NCI-H446 (cell line): ENCODE data around the gene ADGRF4.
"Not testable (repeated sequence)": the region's sequence is repeated elsewhere in the genome, so short reads cannot be mapped to it uniquely, and the experiment has no call there.

ENCODE experiments used
- DNase-seq, 2 experiments: peaks; one replicate each; lab custom pipeline; 2025; lab: John Stamatoyannopoulos, UW

Gene ADGRF4

DNA sequence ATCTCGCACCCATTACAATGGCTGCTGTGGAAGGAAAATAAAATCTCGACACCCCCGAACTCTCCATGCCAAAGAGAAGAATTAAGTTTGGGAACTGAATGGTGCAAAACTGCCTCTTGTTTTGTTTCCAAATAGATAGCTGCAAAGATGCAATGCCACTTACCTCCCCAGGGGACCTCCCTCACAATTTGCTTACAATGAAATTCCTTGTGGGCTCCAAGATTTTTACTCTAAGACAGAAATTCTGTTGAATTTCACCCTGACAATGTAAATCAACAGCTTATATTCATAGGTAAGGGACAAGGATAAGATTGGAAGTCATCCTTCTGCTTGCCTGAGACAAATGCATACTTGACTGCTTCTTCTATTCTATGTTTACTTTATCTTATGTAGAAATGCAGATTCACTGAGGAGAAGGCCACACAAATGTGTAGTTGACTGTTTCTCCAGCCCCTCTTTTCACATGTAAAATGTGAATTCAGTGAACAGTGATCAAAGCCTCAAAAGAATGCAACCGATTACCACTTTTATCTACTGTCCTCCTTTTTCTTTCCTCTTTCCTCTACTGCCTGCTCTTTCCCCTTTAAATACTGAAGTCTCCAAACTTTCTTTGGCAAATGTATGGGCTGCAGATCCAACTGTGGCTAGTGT is 36.6 kb downstream of the ADGRF4 start:
- DNase-seq, result no peak

DNA sequence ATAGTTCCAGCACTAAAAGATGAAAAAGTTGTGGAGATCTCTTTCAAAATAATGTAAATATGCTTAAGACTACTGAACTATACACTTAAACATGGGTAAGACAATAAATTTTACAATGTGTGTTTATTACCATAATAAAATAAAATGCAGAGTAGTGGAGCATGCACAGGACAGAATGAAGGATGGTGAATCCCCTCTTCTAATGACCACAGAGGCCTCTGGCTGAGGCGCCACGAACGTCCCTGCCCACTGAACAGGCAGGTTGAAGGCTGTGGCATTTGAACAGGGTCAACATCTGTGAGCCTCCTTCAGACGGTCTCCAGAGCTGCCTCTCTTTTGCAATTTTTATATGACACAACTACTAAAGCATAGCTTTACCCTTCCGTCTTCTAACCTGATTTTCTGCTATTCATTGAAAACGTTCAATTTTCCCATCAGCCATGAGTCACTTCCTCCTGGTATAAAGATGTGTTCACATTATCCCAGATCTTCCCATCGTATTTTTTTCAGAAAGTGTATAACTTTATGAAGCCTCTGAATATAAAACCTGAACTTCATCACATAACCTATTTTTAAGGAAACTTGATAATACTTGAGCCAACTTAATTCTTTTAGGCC is 37.8 kb downstream of the ADGRF4 start:
- DNase-seq, result no peak

DNA sequence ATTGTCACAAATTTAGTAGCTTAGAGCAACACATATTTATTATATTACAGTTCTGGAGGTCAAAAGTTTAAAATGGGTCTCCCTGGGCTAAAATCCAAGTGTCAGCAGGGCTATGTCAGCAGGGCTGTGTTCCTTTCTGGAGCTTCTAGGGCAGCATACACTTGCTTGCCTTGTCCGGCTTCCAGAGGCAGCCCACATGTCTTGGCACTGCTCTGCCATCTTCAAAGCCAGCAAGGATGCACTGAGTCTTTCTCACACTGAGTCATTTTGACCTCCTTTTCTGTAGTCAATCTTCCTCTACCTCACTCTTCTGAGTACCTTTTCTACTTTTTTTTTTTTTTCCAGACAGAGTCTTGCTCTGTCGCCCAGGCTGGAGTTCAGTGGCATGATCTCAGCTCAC is 39.0 kb downstream of the ADGRF4 start:
- DNase-seq, result peak in 1 of 2 experiments; percentile 51

DNA sequence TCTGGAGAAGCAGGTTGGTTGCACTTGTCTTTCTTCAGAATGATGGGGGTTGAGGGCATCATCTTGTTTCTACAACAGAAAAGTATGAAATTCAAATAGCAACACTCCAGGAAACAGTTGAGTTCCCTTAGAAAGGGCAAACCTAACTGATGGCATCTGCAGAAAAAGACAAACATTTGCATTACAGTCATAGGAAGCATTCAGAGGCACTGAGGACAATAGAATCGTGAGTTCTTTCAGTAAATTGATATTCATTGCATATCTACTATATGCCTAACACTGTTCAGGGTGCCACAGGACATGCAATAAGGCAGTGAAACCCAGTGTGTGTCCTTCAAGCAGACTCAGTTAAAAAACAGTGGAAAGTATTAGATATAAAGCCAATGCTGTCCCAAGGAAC is 42.3 kb downstream of the ADGRF4 start:
- no peak for DNase-seq

DNA sequence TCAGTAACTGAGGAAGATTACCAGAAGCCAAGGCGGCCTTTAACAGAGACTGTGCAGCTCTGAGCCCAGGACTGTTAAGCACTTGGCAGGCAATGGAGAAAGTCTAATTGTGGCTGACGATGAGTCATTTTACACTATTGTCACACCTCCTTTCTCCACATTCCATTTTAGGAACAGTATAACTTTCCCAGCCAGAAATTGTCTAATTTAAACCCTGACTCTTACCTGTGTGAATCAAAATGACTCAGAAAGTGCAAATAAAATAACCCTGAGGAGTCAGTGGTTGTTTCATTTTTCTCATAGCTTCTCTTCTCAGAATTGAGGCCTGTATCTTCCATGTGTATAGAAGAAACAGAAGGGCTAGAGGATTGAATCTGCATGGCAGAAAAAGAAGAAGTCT is 43.4 kb downstream of the ADGRF4 start:
- peak in 1 of 2 experiments; percentile 66 for DNase-seq

DNA sequence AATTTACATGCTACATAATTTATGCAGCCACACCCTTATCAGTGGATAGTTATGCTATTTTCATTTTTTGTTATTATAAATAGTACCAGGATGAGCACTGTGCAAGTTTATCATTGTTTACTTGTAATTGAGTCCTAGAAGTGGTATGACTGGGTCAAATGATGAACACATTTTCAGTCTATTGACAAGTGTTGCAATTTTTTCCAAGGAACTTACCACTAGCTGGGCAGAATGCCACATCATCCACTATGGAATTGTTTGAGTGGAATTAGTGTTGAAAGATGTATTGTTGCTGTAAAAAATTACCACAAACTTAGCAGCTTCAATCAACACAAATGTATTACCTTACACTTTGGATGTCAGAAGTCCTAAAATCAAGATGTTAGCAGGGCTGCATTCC is 45.4 kb downstream of the ADGRF4 start:
- DNase-seq, result peak; percentile 30 to 65

DNA sequence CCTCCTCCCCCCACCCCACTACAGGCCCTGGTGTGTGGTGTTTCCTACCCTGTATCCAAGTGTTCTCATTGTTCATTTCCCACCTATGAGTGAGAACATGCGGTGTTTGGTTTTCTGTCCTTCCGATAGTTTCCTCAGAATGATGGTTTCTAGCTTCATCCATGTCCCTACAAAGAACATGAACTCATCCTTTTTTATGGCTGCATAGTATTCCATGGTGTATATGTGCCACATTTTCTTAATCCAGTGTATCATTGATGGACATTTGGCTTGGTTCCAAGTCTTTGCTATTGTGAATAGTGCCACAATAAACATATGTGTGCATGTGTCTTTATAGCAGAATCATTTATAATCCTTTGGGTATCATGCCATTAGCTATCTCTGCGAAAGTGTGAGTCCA is 46.9 kb downstream of the ADGRF4 start:
- not testable (repeated sequence) for DNase-seq

DNA sequence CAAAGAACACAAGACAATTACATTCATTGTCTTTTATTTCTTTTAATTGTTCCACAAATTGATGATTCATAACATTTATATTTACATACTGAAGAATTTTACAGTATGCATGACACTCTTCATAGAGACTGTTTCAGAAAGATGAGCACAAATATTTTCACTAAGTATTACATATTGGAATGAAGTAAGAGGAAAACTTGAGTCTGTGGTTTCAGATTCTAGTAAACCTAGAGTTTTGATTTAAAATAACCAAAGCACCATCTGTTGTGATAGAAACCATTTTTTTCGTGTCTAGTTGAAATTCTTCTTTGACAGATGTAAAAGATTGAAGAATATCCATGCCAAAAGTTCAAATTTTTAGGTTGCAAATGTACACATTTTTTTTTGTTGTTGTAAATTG is 51.4 kb downstream of the ADGRF4 start:
- DNase-seq, result peak in 1 of 2 experiments; percentile 9

DNA sequence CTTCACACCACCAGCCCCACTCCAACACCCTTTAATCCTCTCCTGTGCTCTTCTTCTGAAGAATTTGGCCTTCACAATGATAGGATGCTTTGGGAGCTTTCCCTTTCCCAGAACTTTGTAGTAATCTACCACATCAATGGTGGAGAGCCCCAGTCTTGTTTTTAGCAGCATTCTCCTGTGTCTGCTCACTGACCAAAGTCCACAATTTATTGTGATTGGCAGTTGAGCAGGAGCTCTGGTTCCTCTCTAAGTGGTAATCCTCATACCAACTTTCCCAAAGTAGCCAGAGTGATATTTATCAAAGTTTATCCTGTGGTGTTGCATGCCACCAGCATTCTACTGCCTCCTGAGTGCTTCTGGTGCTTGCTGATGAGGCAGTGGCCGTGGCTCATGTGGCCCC is 54.4 kb downstream of the ADGRF4 start:
- no peak for DNase-seq

DNA sequence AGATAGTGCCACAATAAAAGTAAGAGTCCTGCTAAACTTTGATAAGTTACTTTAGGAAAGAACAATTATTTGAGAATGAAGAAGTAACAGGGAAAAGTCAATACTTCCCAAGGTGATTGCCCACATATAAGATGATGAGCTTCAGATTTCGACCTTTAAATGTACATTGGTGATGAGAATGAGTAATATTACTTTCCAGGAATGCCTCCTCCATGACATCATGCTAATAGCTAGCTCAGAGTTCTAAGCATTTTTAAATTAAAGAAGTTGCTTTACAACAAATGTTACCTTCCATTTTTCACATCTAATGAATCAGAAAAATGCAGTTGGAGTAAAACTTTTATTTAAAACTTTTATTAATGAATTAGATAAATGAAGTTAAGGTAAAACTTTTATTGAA is 61.0 kb downstream of the ADGRF4 start:
- DNase-seq, result no peak

DNA sequence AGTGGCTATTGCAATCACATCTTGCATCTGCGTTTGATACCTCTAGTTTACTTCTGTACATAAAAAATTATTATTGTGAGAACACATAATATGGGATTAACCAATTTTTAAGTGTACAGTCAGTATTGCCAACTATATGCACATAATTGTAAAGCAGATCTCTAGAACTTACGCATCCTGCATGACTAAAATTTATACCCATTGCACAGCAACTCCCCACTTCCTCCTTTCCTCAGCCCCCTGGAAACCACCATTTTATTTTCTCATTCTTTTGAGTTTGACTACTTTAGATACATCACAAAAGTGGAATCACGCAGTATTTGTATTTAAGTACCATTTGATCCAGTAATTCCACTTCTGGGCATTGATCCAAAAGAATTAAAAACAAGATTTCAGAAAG is 64.1 kb downstream of the ADGRF4 start:
- no peak for DNase-seq

DNA sequence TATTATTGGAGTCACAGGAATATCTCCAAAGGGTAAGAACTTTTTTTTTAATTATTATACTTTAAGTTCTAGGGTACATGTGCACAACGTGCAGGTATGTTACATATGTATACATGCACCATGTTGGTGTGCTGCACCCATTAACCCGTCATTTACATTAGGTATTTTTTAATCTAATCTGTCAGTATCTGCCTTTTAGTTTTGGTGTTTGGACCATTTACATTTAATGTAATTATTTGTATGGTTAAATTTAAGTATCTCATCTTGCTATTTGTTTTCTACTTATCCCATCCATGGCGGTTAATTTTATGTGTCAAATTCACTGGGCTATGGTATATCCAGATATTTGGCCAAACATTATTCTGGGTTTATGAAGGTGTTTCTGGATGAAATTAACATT is 68.1 kb downstream of the ADGRF4 start:
- DNase-seq, result no peak

DNA sequence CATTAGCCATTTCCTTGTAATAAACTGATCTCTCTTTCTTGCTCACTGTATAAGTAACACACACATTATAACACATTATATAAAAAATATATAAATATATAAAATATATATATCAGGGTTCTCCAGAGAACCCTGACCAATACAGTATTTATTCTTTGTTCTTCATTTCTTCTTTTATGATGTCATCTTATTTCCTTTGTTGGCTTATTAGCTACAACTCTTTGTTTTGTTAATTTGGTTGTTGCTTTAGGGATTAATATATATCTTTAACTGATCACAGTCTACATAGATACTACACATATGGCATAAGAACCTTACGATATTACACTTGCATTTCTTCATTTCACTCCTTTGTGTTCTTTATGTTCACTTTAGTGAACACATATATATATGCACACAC is 68.7 kb downstream of the ADGRF4 start:
- DNase-seq, result no peak

DNA sequence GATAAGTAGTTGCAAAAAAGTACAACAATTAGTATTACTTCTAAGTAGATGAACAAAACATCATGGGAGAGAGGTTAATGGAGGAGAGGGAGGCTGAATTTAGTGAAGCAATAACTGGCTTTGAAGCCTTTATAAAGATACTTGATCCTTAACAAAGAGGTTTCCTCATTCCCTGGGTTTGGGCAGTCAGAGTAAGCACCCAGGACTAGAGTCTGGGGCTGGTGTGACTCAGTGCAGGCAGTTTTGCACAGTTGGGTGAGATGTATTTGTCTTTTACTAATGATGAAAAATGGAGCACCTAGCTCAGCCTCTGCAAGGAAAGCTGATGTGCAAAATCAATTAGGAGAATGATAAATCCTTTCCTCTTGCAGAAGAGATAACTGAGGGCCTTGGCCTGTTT is 71.6 kb downstream of the ADGRF4 start:
- no peak for DNase-seq
